ENCODE data around the gene MID1.

- TF ChIP-seq CTCF (IDR thresholded peaks at IDR 0.05) (no peak), POLR2AphosphoS5 (IDR thresholded peaks at IDR 0.05; ENCODE audit: low read depth, low read length) (no peak)
Measured at GRCh38 chrX:10414862-10415261, 205.5 kb downstream of the MID1 start.
